Brain microvascular endothelial cell (primary cell): ENCODE results near the gene ZNF143.

Experiments
- DNase-seq: peaks from one replicate; pipeline ENCODE4 v3.0.0-alpha.2; 2020
- H3K27ac ChIP-seq: fragments of 250-450 bp; sonication (Bioruptor Pico); 2 replicates; pipeline ENCODE4 v1.5.1; 2020; ENCODE audit warnings: mild to moderate bottlenecking, moderate library complexity
- H3K27me3 ChIP-seq: fragments of 250-450 bp; sonication (Bioruptor Pico); replicated peaks from 2 replicates; pipeline ENCODE4 v1.5.1; 2020; ENCODE audit warnings: mild to moderate bottlenecking
- H3K36me3 ChIP-seq: fragments of 250-450 bp; sonication (Bioruptor Pico); replicated peaks from 2 replicates; pipeline ENCODE4 v1.5.1; 2020; ENCODE audit warnings: mild to moderate bottlenecking
- H3K4me3 ChIP-seq: 2 replicates; pipeline ENCODE4 v1.5.1; 2011; ENCODE audit warnings: low read depth, mild to moderate bottlenecking, control low read depth, low read length, moderate library complexity
- in situ Hi-C: cut with HindIII; loops from 2 replicates; pipeline ENCODE4 v1.10.0; 2017; ENCODE audit warnings: low sequenced_read_pairs, low pct_ligation_motif_present
- TF ChIP-seq, protein P1 (sequence below): IDR thresholded peaks from 2 replicates; pipeline ENCODE4 v1.5.1; 2011; ENCODE audit warnings: low read depth, mild to moderate bottlenecking, moderate library complexity, low read length, control low read depth, inconsistent platforms; ENCODE audit errors: missing control alignments

Gene ZNF143

GRCh38 chr11:9462806-9463537, 2.2 kb downstream of the ZNF143 start:
- in situ Hi-C loops = no loop called here
- Histone ChIP-seq H3K27me3 (no peaks in the 10 kb centered on the region), H3K36me3 (no peaks in the 10 kb centered on the region), H3K4me3 (no peak overlapping the region), H3K27ac (no peak overlapping the region)
- TF ChIP-seq, protein P1, sequence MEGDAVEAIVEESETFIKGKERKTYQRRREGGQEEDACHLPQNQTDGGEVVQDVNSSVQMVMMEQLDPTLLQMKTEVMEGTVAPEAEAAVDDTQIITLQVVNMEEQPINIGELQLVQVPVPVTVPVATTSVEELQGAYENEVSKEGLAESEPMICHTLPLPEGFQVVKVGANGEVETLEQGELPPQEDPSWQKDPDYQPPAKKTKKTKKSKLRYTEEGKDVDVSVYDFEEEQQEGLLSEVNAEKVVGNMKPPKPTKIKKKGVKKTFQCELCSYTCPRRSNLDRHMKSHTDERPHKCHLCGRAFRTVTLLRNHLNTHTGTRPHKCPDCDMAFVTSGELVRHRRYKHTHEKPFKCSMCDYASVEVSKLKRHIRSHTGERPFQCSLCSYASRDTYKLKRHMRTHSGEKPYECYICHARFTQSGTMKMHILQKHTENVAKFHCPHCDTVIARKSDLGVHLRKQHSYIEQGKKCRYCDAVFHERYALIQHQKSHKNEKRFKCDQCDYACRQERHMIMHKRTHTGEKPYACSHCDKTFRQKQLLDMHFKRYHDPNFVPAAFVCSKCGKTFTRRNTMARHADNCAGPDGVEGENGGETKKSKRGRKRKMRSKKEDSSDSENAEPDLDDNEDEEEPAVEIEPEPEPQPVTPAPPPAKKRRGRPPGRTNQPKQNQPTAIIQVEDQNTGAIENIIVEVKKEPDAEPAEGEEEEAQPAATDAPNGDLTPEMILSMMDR = no peak
- no peak for DNase-seq

DNA sequence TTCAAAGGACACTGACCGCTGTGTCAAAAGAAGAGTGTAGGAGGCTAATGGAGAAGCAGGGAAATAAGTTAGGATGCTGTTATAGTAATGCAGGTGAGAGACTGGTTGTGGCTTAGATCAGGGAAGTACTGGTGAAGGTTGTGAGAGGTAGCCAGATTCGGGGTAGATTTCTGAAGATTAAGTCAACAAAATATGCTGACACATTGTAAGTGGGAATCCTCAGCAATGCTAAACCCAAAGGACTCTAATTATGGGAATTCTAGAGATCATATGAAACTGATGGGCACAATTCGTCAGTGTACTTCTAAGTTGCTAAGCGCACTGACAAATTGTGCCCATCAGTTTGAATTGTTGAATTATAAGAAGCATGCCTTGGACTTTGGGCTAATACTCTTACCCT, 10.0 kb downstream of the ZNF143 start:
- Histone ChIP-seq H3K27me3 (no peaks in the 10 kb centered on the region), H3K4me3 (no peak overlapping the region), H3K27ac (no peak overlapping the region), H3K36me3 (peaks cover 15% of the 10 kb centered on the region)
- TF ChIP-seq, protein P1 = no peak
- DNase-seq = no peak
- in situ Hi-C loops = no loop called here

DNA sequence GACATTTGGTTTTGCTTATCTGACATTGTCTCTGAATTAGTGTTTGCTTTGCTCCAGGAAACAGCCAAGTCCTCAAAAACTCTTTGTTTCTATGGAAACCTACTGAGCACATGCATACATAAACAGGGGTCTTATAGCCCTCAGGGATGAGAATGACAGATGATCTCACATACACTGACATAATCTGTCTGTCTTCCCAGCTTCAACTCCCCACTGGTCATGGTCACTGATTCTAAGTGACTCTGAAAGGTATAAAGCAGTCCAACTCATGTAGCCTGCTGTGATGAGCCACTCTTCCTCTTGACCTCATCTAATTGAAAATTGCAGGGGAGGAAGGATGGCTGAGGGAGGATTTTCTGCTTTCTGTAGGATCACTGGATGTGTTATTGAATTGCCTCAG, 12.6 kb downstream of the ZNF143 start:
- no peaks in the 10 kb centered on the region for H3K27me3 ChIP-seq
- no peak overlapping the region for H3K4me3 ChIP-seq
- no peak overlapping the region for H3K27ac ChIP-seq
- TF ChIP-seq, protein P1 = no peak
- peaks cover 21% of the 10 kb centered on the region for H3K36me3 ChIP-seq
- DNase-seq = peak; percentile 2
- in situ Hi-C loops = no loop called here

- Histone ChIP-seq H3K36me3 (peaks cover 18% of the 10 kb centered on the region), H3K4me3 (no peak overlapping the region), H3K27me3 (no peaks in the 10 kb centered on the region), H3K27ac (no peak overlapping the region)
- TF ChIP-seq, protein P1 = no peak
- in situ Hi-C loops = no loop called here
- DNase-seq = no peak
Measured at GRCh38 chr11:9479899-9480298, 19.1 kb downstream of the ZNF143 start.

DNA sequence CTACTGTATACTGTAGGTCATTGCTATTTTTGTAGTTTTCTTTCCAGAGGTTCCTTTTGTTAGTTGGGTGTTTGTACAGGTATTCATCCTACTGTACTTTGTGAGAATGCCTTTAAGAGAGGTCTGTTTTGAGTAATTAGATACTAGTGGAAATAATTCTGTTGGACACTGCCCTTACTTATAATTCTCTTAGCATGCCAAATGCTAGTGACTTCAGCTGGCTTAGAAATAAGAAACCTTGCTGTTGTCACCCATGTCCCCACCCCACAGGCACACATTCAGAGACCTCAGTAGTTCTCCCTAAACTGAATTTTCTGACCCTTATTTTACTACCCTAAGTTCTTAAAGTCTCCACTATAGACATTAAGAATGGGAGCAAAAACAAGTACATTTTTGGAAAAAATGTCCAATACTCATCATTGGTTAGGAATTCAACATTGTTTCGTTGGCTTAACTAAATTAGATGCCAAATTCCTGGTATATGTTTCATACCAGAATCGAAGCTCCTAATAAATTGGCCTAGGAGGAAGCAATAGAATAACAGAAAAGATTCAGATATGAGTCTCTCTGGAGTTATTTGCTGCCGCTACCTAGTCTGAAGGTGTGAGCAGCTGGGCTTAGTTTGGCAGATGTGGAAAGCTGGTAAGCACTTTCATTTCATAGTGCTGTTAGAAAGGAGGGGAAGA, 28.4 kb downstream of the ZNF143 start:
- TF ChIP-seq, protein P1 = no peak
- in situ Hi-C loops = no loop called here
- Histone ChIP-seq H3K27me3 (no peaks in the 10 kb centered on the region), H3K36me3 (peaks cover 5% of the 10 kb centered on the region), H3K4me3 (no peak overlapping the region), H3K27ac (peak overlapping the region; percentile 39)
- DNase-seq = peak; percentile 3

GRCh38 chr11:9490376-9490775, 29.6 kb downstream of the ZNF143 start:
- no peak for DNase-seq
- Histone ChIP-seq H3K36me3 (peaks cover 12% of the 10 kb centered on the region), H3K27ac (no peak overlapping the region), H3K27me3 (no peaks in the 10 kb centered on the region), H3K4me3 (no peak overlapping the region)
- TF ChIP-seq, protein P1 = no peak
- in situ Hi-C loops = no loop called here
